Smooth muscle cell (in vitro differentiated cells): ENCODE data around the gene ING5. TPM values are rescaled to one million over a fixed set of nuclear protein-coding genes. Genes with fewer than 3 reads are reported as not detected.

Experiments used
- DNase-seq: peaks from one replicate; lab custom pipeline; 2025; ENCODE audit not compliant: unreplicated experiment; lab: John Stamatoyannopoulos, UW
- H2AFZ ChIP-seq: fragments of 200-600 bp; sonication (generic); 2 replicates; pipeline ENCODE4 v1.6.0; 2016; ENCODE audit warnings: antibody characterized with exemption, low read depth, mild to moderate bottlenecking
- H3F3A ChIP-seq: fragments of 200-600 bp; sonication (generic); 2 replicates; pipeline ENCODE4 v1.6.0; 2017; ENCODE audit warnings: antibody characterized with exemption, low read depth
- H3K27ac ChIP-seq: fragments of 200-600 bp; sonication (generic); 2 replicates; pipeline ENCODE4 v1.5.1; 2016; ENCODE audit warnings: low read depth, mild to moderate bottlenecking
- H3K27me3 ChIP-seq: fragments of 200-600 bp; sonication (generic); 2 replicates; pipeline ENCODE4 v1.6.1; 2016; ENCODE audit warnings: low read depth, mild to moderate bottlenecking
- H3K36me3 ChIP-seq: fragments of 200-600 bp; sonication (generic); 2 replicates; pipeline ENCODE4 v1.5.1; 2016; ENCODE audit warnings: low read depth
- H3K4me1 ChIP-seq: fragments of 200-600 bp; sonication (generic); 2 replicates; pipeline ENCODE4 v1.5.1; 2016; ENCODE audit warnings: low read depth
- H3K4me2 ChIP-seq: fragments of 200-600 bp; sonication (generic); 2 replicates; pipeline ENCODE4 v1.6.0; 2016; ENCODE audit warnings: mild to moderate bottlenecking
- H3K4me3 ChIP-seq: fragments of 200-600 bp; sonication (generic); 2 replicates; pipeline ENCODE4 v1.5.1; 2016; ENCODE audit warnings: mild to moderate bottlenecking
- H3K79me2 ChIP-seq: fragments of 200-600 bp; sonication (generic); 2 replicates; pipeline ENCODE4 v1.6.0; 2016; ENCODE audit warnings: low read depth, mild to moderate bottlenecking
- H3K9ac ChIP-seq: fragments of 200-600 bp; sonication (generic); 2 replicates; pipeline ENCODE4 v1.6.0; 2016; ENCODE audit warnings: low read depth
- H3K9me3 ChIP-seq: fragments of 200-600 bp; sonication (generic); replicated peaks from 2 replicates; pipeline ENCODE4 v1.5.1; 2016; ENCODE audit warnings: low read depth
- H4K20me1 ChIP-seq: fragments of 200-600 bp; sonication (generic); 2 replicates; pipeline ENCODE4 v1.6.0; 2016; ENCODE audit warnings: low read depth
- WGBS: methylation state at CpG from one replicate; pipeline ENCODE4 v1.1.7; 2016; ENCODE audit warnings: low lambda C conversion rate; 5-methylcytosine and 5-hydroxymethylcytosine counted together
- polyA plus RNA-seq: library from polyadenylated mRNA; unstranded; fragments of >200 nt; fragmentation: Nextera tagmentation; extraction: Ambion mirVana; gene quantifications from 2 replicates; pipeline ENCODE4 v1.2.1, GENCODE V29; 2016
- total RNA-seq: library from RNA; depleted of rRNA; stranded (reverse); fragments of >200 nt; gene quantifications from 2 replicates; pipeline ENCODE4 v1.2.3, GENCODE V29; 2014
- TF ChIP-seq, protein P1 (sequence below): fragments of 200-600 bp; sonication (generic); IDR thresholded peaks from 2 replicates; pipeline ENCODE4 v1.5.1; 2017; ENCODE audit warnings: borderline replicate concordance, mild to moderate bottlenecking, antibody characterized with exemption; ENCODE audit not compliant: insufficient read depth, poor library complexity, severe bottlenecking

Gene ING5
- total and polyA plus RNA-seq, 2 experiments from 2014 or later = 6.7 to 10.6 TPM

DNA sequence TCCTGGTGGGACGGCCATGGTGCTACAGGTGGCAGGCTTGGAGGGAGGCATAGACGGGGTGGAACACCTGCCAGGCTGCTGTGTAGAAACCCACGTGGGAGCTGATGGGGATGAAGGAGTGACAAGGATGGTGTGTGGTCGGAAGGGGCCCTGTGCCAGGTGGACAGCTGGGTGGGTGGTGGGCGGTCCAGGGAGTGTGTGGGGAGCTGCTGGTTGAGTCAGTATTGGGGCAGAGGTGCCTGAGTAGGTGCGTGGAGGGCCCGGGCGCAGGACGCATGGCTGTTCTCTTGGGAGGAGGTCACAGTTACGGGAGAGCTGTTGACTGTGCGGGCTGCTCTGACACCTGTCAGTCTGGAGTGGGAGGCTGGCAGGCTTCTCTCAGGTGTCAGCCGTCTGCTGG, 20.0 kb downstream of the ING5 start:
- TF ChIP-seq, protein P1, sequence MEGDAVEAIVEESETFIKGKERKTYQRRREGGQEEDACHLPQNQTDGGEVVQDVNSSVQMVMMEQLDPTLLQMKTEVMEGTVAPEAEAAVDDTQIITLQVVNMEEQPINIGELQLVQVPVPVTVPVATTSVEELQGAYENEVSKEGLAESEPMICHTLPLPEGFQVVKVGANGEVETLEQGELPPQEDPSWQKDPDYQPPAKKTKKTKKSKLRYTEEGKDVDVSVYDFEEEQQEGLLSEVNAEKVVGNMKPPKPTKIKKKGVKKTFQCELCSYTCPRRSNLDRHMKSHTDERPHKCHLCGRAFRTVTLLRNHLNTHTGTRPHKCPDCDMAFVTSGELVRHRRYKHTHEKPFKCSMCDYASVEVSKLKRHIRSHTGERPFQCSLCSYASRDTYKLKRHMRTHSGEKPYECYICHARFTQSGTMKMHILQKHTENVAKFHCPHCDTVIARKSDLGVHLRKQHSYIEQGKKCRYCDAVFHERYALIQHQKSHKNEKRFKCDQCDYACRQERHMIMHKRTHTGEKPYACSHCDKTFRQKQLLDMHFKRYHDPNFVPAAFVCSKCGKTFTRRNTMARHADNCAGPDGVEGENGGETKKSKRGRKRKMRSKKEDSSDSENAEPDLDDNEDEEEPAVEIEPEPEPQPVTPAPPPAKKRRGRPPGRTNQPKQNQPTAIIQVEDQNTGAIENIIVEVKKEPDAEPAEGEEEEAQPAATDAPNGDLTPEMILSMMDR = no peak
- no peak overlapping the region for H3K4me2 ChIP-seq
- H3K36me3 ChIP-seq = peaks cover 4% of the 10 kb centered on the region
- H3K4me3 ChIP-seq = no peak overlapping the region
- no peak overlapping the region for H3K9ac ChIP-seq
- H2AFZ ChIP-seq = no peak overlapping the region
- H3K27me3 ChIP-seq = no peaks in the 10 kb centered on the region
- no peaks in the 10 kb centered on the region for H3K9me3 ChIP-seq
- H3F3A ChIP-seq = no peaks in the 10 kb centered on the region
- no peaks in the 10 kb centered on the region for H3K4me1 ChIP-seq
- no peak overlapping the region for H3K27ac ChIP-seq
- H4K20me1 ChIP-seq = no peaks in the 10 kb centered on the region
- H3K79me2 ChIP-seq = no peaks in the 10 kb centered on the region
- no peak for DNase-seq
- over 99% methylated on average over 12 of the region's 12 CpGs for WGBS

DNA sequence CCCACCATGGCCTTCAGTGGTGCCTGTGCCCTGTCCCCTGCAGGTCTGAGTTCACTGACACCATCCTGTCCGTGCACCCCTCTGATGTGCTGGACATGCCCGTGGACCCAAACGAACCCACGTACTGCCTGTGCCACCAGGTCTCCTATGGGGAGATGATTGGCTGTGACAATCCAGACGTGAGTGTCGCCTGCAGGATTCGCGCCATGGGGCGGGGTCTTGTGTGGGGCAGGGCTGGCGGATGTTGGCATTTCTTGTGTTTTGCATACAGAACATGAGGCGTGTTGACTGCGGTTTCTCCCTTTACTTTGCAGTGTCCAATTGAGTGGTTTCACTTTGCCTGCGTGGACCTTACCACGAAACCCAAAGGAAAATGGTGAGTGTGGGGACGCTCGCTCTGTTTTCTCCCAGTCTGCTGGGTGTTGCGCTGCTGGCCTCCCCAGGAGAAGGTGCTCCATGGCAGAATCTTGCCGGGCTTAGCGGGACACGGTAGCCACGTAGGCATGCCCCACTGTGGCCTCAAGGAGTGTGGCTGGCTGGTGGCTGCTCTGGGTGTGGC, 21.1 kb downstream of the ING5 start:
- Histone ChIP-seq H4K20me1 (no peaks in the 10 kb centered on the region), H3F3A (no peaks in the 10 kb centered on the region), H3K9ac (no peak overlapping the region), H3K4me2 (no peak overlapping the region), H3K27me3 (no peaks in the 10 kb centered on the region), H3K4me3 (no peak overlapping the region), H3K79me2 (no peaks in the 10 kb centered on the region), H2AFZ (no peak overlapping the region), H3K36me3 (no peaks in the 10 kb centered on the region), H3K27ac (no peak overlapping the region), H3K4me1 (no peaks in the 10 kb centered on the region), H3K9me3 (no peaks in the 10 kb centered on the region)
- TF ChIP-seq, protein P1 = no peak
- DNase-seq = no peak
- 98% methylated on average over 21 of the region's 21 CpGs for WGBS

DNA sequence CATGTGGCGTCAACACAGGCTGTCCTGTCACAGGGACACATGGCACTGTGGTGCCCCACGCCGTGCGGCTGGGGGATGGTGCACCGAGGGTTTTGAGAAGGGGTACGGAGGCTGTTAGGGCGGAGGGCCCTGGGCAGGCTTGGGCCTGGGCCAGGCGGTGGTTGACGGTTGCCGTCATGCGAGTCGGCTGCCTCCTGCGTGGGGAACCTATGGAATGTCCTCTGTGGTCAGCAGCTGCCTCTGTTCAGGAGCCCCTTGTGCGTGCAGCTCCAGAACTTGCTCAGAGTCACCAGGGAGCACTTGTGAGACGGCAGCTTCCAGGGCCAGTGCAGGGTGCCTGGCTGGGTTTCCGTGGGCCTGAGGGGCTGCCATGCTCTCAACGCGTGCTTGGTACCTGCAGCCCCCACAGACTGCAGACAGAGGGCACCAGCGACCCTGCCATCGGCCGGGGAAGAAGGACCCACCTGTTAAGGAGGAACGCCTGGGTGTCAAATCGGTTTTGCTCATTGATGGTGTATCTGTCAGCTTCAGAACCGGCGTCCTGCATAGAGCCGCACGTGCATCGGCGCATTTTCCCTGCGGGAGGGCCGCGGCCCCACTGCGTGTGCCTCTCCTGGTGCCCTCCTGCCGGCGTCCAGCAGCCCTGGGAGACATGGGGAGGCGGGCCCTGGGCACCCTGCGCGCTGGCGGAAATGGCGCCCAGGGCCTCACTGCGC, 22.6 kb downstream of the ING5 start:
- TF ChIP-seq, protein P1 = no peak
- Histone ChIP-seq H3F3A (no peaks in the 10 kb centered on the region), H2AFZ (no peak overlapping the region), H3K27ac (no peak overlapping the region), H4K20me1 (no peaks in the 10 kb centered on the region), H3K9ac (no peak overlapping the region), H3K4me1 (no peaks in the 10 kb centered on the region), H3K9me3 (no peaks in the 10 kb centered on the region), H3K4me3 (no peak overlapping the region), H3K79me2 (no peaks in the 10 kb centered on the region), H3K4me2 (no peak overlapping the region), H3K36me3 (no peaks in the 10 kb centered on the region), H3K27me3 (no peaks in the 10 kb centered on the region)
- WGBS = 94% methylated on average over 40 of the region's 41 CpGs
- no peak for DNase-seq
